HG03139 (cell line): ENCODE measurements around the gene CAVIN3.

Experiments used
- ATAC-seq: cut with Tn5 transposase; IDR thresholded peaks from one replicate; pipeline ENCODE4 v1.9.1; 2021; ENCODE audit not compliant: unreplicated experiment

Gene CAVIN3

GRCh38 chr11:6320411-6321155, at the start of gene CAVIN3:
TSS of gene CAVIN3 (minus strand) at chr11:6320501. CDS start at chr11:6320476, 25 bp downstream.
- ATAC-seq: peak; percentile 43

GRCh38 chr11:6365659-6366058, 45.4 kb upstream of the CAVIN3 start:
- no peak for ATAC-seq

- ATAC-seq: peak; percentile 90
These were observed 42.8 kb upstream of the CAVIN3 start for GRCh38 chr11:6362873-6363678.

- ATAC-seq: no peak
These were observed 42.0 kb upstream of the CAVIN3 start for GRCh38 chr11:6362185-6362872.

- no peak for ATAC-seq
These were observed 39.9 kb upstream of the CAVIN3 start for GRCh38 chr11:6360183-6360582.

GRCh38 chr11:6357222-6357621, 36.9 kb upstream of the CAVIN3 start:
- no peak for ATAC-seq

- ATAC-seq: no peak
These were observed 36.3 kb upstream of the CAVIN3 start for GRCh38 chr11:6356503-6357055.

GRCh38 chr11:6354651-6355485, 34.6 kb upstream of the CAVIN3 start:
- no peak for ATAC-seq

GRCh38 chr11:6353367-6353987, 33.2 kb upstream of the CAVIN3 start:
- peak; percentile 79 for ATAC-seq

GRCh38 chr11:6351782-6352382, 31.6 kb upstream of the CAVIN3 start:
- ATAC-seq: no peak

- no peak for ATAC-seq
These were observed 30.2 kb upstream of the CAVIN3 start for GRCh38 chr11:6350486-6350885.

- no peak for ATAC-seq
These were observed 29.7 kb upstream of the CAVIN3 start for GRCh38 chr11:6350043-6350442.

- no peak for ATAC-seq
These were observed 25.1 kb upstream of the CAVIN3 start for GRCh38 chr11:6345366-6345765.

GRCh38 chr11:6336293-6336692, 16.0 kb upstream of the CAVIN3 start:
- ATAC-seq: no peak

- no peak for ATAC-seq
These were observed 14.5 kb upstream of the CAVIN3 start for GRCh38 chr11:6334806-6335205.

- no peak for ATAC-seq
These were observed 12.8 kb upstream of the CAVIN3 start for GRCh38 chr11:6333095-6333494.

- ATAC-seq: no peak
These were observed 11.8 kb upstream of the CAVIN3 start for GRCh38 chr11:6332066-6332465.

- no peak for ATAC-seq
These were observed 8.0 kb upstream of the CAVIN3 start for GRCh38 chr11:6328321-6328720.

- no peak for ATAC-seq
These were observed 7.5 kb upstream of the CAVIN3 start for GRCh38 chr11:6327806-6328205.

GRCh38 chr11:6326985-6327384, 6.7 kb upstream of the CAVIN3 start:
- no peak for ATAC-seq
